ENCODE data around the gene FAM177B.

DNA sequence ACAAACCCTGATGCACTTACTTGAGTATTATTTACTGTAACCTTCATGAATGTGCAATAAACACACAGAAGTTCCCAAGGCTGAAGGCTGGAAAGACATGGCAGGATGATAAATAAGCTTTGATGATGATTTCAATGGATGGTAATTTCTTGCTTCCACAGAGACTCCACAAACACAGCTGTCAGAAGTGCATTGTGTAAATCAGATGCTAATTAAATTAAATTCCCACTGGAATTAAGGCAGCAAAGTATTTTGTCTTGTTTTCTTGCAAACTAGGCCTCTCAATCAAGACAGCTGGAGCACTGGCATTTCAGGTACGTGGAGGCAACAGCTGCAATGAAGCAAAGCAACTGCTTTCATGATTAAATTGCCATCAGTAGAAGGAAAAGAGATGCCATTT is 24.1 kb downstream of the FAM177B start:
- TF ChIP-seq, protein P1, sequence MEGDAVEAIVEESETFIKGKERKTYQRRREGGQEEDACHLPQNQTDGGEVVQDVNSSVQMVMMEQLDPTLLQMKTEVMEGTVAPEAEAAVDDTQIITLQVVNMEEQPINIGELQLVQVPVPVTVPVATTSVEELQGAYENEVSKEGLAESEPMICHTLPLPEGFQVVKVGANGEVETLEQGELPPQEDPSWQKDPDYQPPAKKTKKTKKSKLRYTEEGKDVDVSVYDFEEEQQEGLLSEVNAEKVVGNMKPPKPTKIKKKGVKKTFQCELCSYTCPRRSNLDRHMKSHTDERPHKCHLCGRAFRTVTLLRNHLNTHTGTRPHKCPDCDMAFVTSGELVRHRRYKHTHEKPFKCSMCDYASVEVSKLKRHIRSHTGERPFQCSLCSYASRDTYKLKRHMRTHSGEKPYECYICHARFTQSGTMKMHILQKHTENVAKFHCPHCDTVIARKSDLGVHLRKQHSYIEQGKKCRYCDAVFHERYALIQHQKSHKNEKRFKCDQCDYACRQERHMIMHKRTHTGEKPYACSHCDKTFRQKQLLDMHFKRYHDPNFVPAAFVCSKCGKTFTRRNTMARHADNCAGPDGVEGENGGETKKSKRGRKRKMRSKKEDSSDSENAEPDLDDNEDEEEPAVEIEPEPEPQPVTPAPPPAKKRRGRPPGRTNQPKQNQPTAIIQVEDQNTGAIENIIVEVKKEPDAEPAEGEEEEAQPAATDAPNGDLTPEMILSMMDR (IDR thresholded peaks at IDR 0.05) = no peak
- no peak for TF ChIP-seq POLR2A (IDR thresholded peaks at IDR 0.05)
